Activated T-cell treated with anti-CD3 and anti-CD28 coated beads, Interleukin-2, amount 50 U/mL, for 1 hour (primary cell): ENCODE measurements around the gene SLC14A1.

ENCODE experiments used
- DNase-seq: peaks from one replicate; pipeline ENCODE4 v3.0.0-alpha.2; 2020

Gene SLC14A1

GRCh38 chr18:45723567-45724355, at the start of gene SLC14A1:
Gene SLC14A1, plus strand, starts transcription at chr18:45724181. Its CDS starts 6,140 bp downstream, at chr18:45730321.
- DNase-seq, result no peak

GRCh38 chr18:45677276-45677807, 46.6 kb upstream of the SLC14A1 start:
- no peak for DNase-seq

GRCh38 chr18:45678441-45678840, 45.5 kb upstream of the SLC14A1 start:
- DNase-seq, result no peak

GRCh38 chr18:45678850-45679249, 45.1 kb upstream of the SLC14A1 start:
- no peak for DNase-seq

- DNase-seq, result no peak
These were observed 43.8 kb upstream of the SLC14A1 start for GRCh38 chr18:45680066-45680690.

- no peak for DNase-seq
These were observed 41.8 kb upstream of the SLC14A1 start for GRCh38 chr18:45682181-45682580.

- DNase-seq, result no peak
These were observed 39.5 kb upstream of the SLC14A1 start for GRCh38 chr18:45684341-45685115.

- peak; percentile 60 for DNase-seq
These were observed 36.9 kb upstream of the SLC14A1 start for GRCh38 chr18:45686891-45687611.

- peak; percentile 39 for DNase-seq
These were observed 36.4 kb upstream of the SLC14A1 start for GRCh38 chr18:45687621-45688020.

GRCh38 chr18:45688113-45688512, 35.9 kb upstream of the SLC14A1 start:
- DNase-seq, result no peak

- DNase-seq, result peak; percentile 59
These were observed 35.1 kb upstream of the SLC14A1 start for GRCh38 chr18:45688833-45689232.

- no peak for DNase-seq
These were observed 34.6 kb upstream of the SLC14A1 start for GRCh38 chr18:45689396-45689795.

GRCh38 chr18:45690975-45691815, 32.8 kb upstream of the SLC14A1 start:
- peak; percentile 77 for DNase-seq

- no peak for DNase-seq
These were observed 32.2 kb upstream of the SLC14A1 start for GRCh38 chr18:45691816-45692179.

- no peak for DNase-seq
These were observed 21.2 kb upstream of the SLC14A1 start for GRCh38 chr18:45702708-45703265.

GRCh38 chr18:45708831-45709230, 15.2 kb upstream of the SLC14A1 start:
- no peak for DNase-seq

- DNase-seq, result no peak
These were observed 11.9 kb upstream of the SLC14A1 start for GRCh38 chr18:45712061-45712460.

- DNase-seq, result no peak
These were observed 10.7 kb upstream of the SLC14A1 start for GRCh38 chr18:45713239-45713638.

GRCh38 chr18:45715212-45715780, 8.7 kb upstream of the SLC14A1 start:
- no peak for DNase-seq

GRCh38 chr18:45719106-45719505, 4.9 kb upstream of the SLC14A1 start:
- DNase-seq, result no peak

- DNase-seq, result peak; percentile 64
These were observed 1.1 kb upstream of the SLC14A1 start for GRCh38 chr18:45722899-45723298.
